HG02870 (cell line): Measurements from ENCODE around the gene KCTD17.

ENCODE experiments used
- ATAC-seq: cut with Tn5 transposase; IDR thresholded peaks from one replicate; pipeline ENCODE4 v1.9.1; 2021; ENCODE audit warnings: mild to moderate bottlenecking, moderate library complexity; ENCODE audit not compliant: unreplicated experiment

KCTD17 gene

GRCh38 chr22:37039466-37039865 lies 12.1 kb upstream of the KCTD17 start:
- no peak for ATAC-seq

GRCh38 chr22:37043209-37043827 lies 8.2 kb upstream of the KCTD17 start:
- no peak for ATAC-seq

GRCh38 chr22:37043828-37044538 lies 7.6 kb upstream of the KCTD17 start:
- ATAC-seq: no peak

- ATAC-seq: no peak
Observed at GRCh38 chr22:37044634-37045625, 6.6 kb upstream of the KCTD17 start.

- ATAC-seq: no peak
Observed at GRCh38 chr22:37045958-37046357, 5.6 kb upstream of the KCTD17 start.

GRCh38 chr22:37046589-37046988 lies 5.0 kb upstream of the KCTD17 start:
- no peak for ATAC-seq

- ATAC-seq: no peak
Observed at GRCh38 chr22:37047006-37047405, 4.5 kb upstream of the KCTD17 start.

GRCh38 chr22:37048133-37048532 lies 3.4 kb upstream of the KCTD17 start:
- ATAC-seq: no peak

- no peak for ATAC-seq
Observed at GRCh38 chr22:37049224-37049623, 2.3 kb upstream of the KCTD17 start.

- ATAC-seq: no peak
Observed at GRCh38 chr22:37050913-37051312, 629 bp upstream of the KCTD17 start.

- no peak for ATAC-seq
Observed at GRCh38 chr22:37052386-37053309, 1.1 kb downstream of the KCTD17 start.

GRCh38 chr22:37053310-37054055 lies 1.9 kb downstream of the KCTD17 start:
- ATAC-seq: no peak

GRCh38 chr22:37054056-37054395 lies 2.5 kb downstream of the KCTD17 start:
- no peak for ATAC-seq

GRCh38 chr22:37054600-37055365 lies 3.2 kb downstream of the KCTD17 start:
- no peak for ATAC-seq

- no peak for ATAC-seq
Observed at GRCh38 chr22:37056246-37056645, 4.7 kb downstream of the KCTD17 start.

- no peak for ATAC-seq
Observed at GRCh38 chr22:37057226-37057625, 5.7 kb downstream of the KCTD17 start.

- no peak for ATAC-seq
Observed at GRCh38 chr22:37057796-37058510, 6.4 kb downstream of the KCTD17 start.

- ATAC-seq: no peak
Observed at GRCh38 chr22:37058917-37059701, 7.6 kb downstream of the KCTD17 start.
